ENCODE data around the gene BAMBI.

Gene BAMBI

GRCh38 chr10:28692050-28692449 lies 14.7 kb downstream of the BAMBI start:
- no peak overlapping the region for H3K4me2 ChIP-seq (ENCODE audit: low read length, poor library complexity, severe bottlenecking)
- no peak overlapping the region for H4K8ac ChIP-seq (ENCODE audit: low read length)
- H3K14ac ChIP-seq (ENCODE audit: low read length in 2 of 2), result no peak overlapping the region
- no peak overlapping the region for H2AFZ ChIP-seq (ENCODE audit: low read depth, low read length)
- no peaks in the 10 kb centered on the region for H3K79me1 ChIP-seq (replicated peaks; ENCODE audit: low read length, poor library complexity, severe bottlenecking)
- H3K18ac ChIP-seq (ENCODE audit: low read depth in 1 of 2, low read length in 2 of 2), result no peak overlapping the region
- H3K27me3 ChIP-seq (ENCODE audit: control insufficient read depth in 1 of 2, insufficient read depth in 1 of 2, low read length in 2 of 2), result peaks cover 0 to 10% of the 10 kb centered on the region in 2 experiments
- H2BK12ac ChIP-seq (ENCODE audit: low read length in 2 of 2), result no peak overlapping the region
- 99% methylated on average over 2 of the region's 3 CpGs for WGBS
- no peaks in the 10 kb centered on the region for H3K4me1 ChIP-seq (ENCODE audit: control insufficient read depth, insufficient read depth, low read depth, low read length)
- no peaks in the 10 kb centered on the region for H3K36me3 ChIP-seq (ENCODE audit: control insufficient read depth in 1 of 2, insufficient read depth in 2 of 2, low read depth in 1 of 2, low read length in 2 of 2)
- no peak overlapping the region for H3K9ac ChIP-seq (ENCODE audit: low read length)
- no peak overlapping the region for H2BK5ac ChIP-seq (ENCODE audit: low read depth, low read length, poor library complexity, severe bottlenecking)
- H3K27ac ChIP-seq (ENCODE audit: low read length, poor library complexity, severe bottlenecking), result no peak overlapping the region
- DNase-seq, result no peak
- H2AK5ac ChIP-seq (ENCODE audit: low read length, severe bottlenecking), result no peak overlapping the region
- H4K91ac ChIP-seq (ENCODE audit: low read length), result no peak overlapping the region
- H2BK15ac ChIP-seq (ENCODE audit: low read depth, poor library complexity, severe bottlenecking), result no peak overlapping the region
- no peak overlapping the region for H2BK120ac ChIP-seq (ENCODE audit: low read depth, low read length)
- H3K4me3 ChIP-seq (ENCODE audit: insufficient read depth in 1 of 2, low read depth in 1 of 2, low read length in 2 of 2), result no peak overlapping the region
- no peaks in the 10 kb centered on the region for H3K9me3 ChIP-seq (ENCODE audit: control insufficient read depth, low read length)
- H3K4ac ChIP-seq (ENCODE audit: low read depth in 1 of 2, low read length in 2 of 2), result no peak overlapping the region
- H3K23ac ChIP-seq (ENCODE audit: low read length in 2 of 2), result no peak overlapping the region

DNA sequence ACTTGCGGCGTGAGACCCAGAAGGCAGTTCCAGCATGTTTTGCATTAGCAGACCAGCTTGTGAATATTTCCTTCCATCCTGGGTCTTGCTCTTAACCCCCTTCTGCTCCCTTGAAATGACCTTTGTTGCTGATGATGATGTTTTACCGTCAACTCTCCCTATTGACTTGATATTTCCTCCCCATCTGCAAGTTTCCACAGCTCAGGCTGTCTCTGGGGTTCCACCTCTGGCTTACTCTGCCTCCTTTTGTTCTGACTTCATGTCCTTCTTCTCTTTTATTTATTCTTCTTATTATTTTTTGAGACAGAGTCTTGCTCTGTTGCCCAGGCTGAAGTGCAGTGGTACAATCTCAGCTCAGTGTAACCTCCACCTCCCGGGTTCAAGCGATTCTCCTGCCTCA lies 17.2 kb downstream of the BAMBI start:
- Histone ChIP-seq H4K8ac (ENCODE audit: low read length) (no peak overlapping the region), H2BK15ac (ENCODE audit: low read depth, poor library complexity, severe bottlenecking) (no peak overlapping the region), H3K27ac (ENCODE audit: low read length, poor library complexity, severe bottlenecking) (no peak overlapping the region), H3K23ac (ENCODE audit: low read length in 2 of 2) (no peak overlapping the region), H2BK5ac (ENCODE audit: low read depth, low read length, poor library complexity, severe bottlenecking) (no peak overlapping the region), H3K36me3 (ENCODE audit: control insufficient read depth in 1 of 2, insufficient read depth in 2 of 2, low read depth in 1 of 2, low read length in 2 of 2) (no peaks in the 10 kb centered on the region), H3K79me1 (replicated peaks; ENCODE audit: low read length, poor library complexity, severe bottlenecking) (no peaks in the 10 kb centered on the region), H3K18ac (ENCODE audit: low read depth in 1 of 2, low read length in 2 of 2) (no peak overlapping the region), H2AK5ac (ENCODE audit: low read length, severe bottlenecking) (no peak overlapping the region), H3K9me3 (ENCODE audit: control insufficient read depth, low read length) (no peaks in the 10 kb centered on the region), H3K4me3 (ENCODE audit: insufficient read depth in 1 of 2, low read depth in 1 of 2, low read length in 2 of 2) (no peak overlapping the region), H3K4ac (ENCODE audit: low read depth in 1 of 2, low read length in 2 of 2) (no peak overlapping the region), H2BK12ac (ENCODE audit: low read length in 2 of 2) (no peak overlapping the region), H3K4me1 (ENCODE audit: control insufficient read depth, insufficient read depth, low read depth, low read length) (no peaks in the 10 kb centered on the region), H2AFZ (ENCODE audit: low read depth, low read length) (no peak overlapping the region), H2BK120ac (ENCODE audit: low read depth, low read length) (no peak overlapping the region), H4K91ac (ENCODE audit: low read length) (no peak overlapping the region), H3K4me2 (ENCODE audit: low read length, poor library complexity, severe bottlenecking) (no peak overlapping the region), H3K27me3 (ENCODE audit: control insufficient read depth in 1 of 2, insufficient read depth in 1 of 2, low read length in 2 of 2) (peaks cover 0 to 10% of the 10 kb centered on the region in 2 experiments), H3K14ac (ENCODE audit: low read length in 2 of 2) (no peak overlapping the region), H3K9ac (ENCODE audit: low read length) (no peak overlapping the region)
- 94% methylated on average over 4 of the region's 5 CpGs for WGBS
- DNase-seq, result no peak

DNA sequence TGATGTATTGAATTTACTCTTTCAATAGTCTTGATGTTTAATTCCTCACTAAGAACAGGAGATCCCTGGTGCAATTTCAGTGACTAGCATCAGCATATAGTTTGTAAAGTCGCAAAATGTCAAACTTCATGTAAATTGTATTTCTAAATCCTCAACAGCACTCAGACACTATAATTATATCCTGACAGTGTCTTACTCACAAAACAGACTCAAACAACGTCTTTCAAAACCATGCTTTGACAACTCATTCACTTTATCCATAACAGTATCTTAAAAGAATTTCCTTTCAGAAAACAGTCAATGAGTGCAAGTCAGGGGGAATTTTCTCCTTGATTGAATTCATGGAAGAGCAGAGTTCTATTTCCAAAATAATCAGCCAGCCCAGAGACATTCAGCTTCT lies 20.8 kb downstream of the BAMBI start:
- H3K4me3 ChIP-seq (ENCODE audit: insufficient read depth in 1 of 2, low read depth in 1 of 2, low read length in 2 of 2), result no peak overlapping the region
- H2AFZ ChIP-seq (ENCODE audit: low read depth, low read length), result no peak overlapping the region
- H3K18ac ChIP-seq (ENCODE audit: low read depth in 1 of 2, low read length in 2 of 2), result no peak overlapping the region
- no peak overlapping the region for H3K4ac ChIP-seq (ENCODE audit: low read depth in 1 of 2, low read length in 2 of 2)
- no peak overlapping the region for H2BK120ac ChIP-seq (ENCODE audit: low read depth, low read length)
- H4K8ac ChIP-seq (ENCODE audit: low read length), result no peak overlapping the region
- H3K4me1 ChIP-seq (ENCODE audit: control insufficient read depth, insufficient read depth, low read depth, low read length), result no peaks in the 10 kb centered on the region
- no peak overlapping the region for H4K91ac ChIP-seq (ENCODE audit: low read length)
- no peaks in the 10 kb centered on the region for H3K36me3 ChIP-seq (ENCODE audit: control insufficient read depth in 1 of 2, insufficient read depth in 2 of 2, low read depth in 1 of 2, low read length in 2 of 2)
- H3K79me1 ChIP-seq (replicated peaks; ENCODE audit: low read length, poor library complexity, severe bottlenecking), result no peaks in the 10 kb centered on the region
- H2BK15ac ChIP-seq (ENCODE audit: low read depth, poor library complexity, severe bottlenecking), result no peak overlapping the region
- H3K4me2 ChIP-seq (ENCODE audit: low read length, poor library complexity, severe bottlenecking), result no peak overlapping the region
- no peak overlapping the region for H3K23ac ChIP-seq (ENCODE audit: low read length in 2 of 2)
- 90% methylated on average over 1 of the region's 2 CpGs for WGBS
- no peak overlapping the region for H2AK5ac ChIP-seq (ENCODE audit: low read length, severe bottlenecking)
- no peak overlapping the region for H3K27ac ChIP-seq (ENCODE audit: low read length, poor library complexity, severe bottlenecking)
- DNase-seq, result no peak
- H2BK5ac ChIP-seq (ENCODE audit: low read depth, low read length, poor library complexity, severe bottlenecking), result no peak overlapping the region
- H2BK12ac ChIP-seq (ENCODE audit: low read length in 2 of 2), result no peak overlapping the region
- H3K14ac ChIP-seq (ENCODE audit: low read length in 2 of 2), result no peak overlapping the region
- no peak overlapping the region for H3K9ac ChIP-seq (ENCODE audit: low read length)
- no peaks in the 10 kb centered on the region for H3K9me3 ChIP-seq (ENCODE audit: control insufficient read depth, low read length)
- H3K27me3 ChIP-seq (ENCODE audit: control insufficient read depth in 1 of 2, insufficient read depth in 1 of 2, low read length in 2 of 2), result no peaks in the 10 kb centered on the region

DNA sequence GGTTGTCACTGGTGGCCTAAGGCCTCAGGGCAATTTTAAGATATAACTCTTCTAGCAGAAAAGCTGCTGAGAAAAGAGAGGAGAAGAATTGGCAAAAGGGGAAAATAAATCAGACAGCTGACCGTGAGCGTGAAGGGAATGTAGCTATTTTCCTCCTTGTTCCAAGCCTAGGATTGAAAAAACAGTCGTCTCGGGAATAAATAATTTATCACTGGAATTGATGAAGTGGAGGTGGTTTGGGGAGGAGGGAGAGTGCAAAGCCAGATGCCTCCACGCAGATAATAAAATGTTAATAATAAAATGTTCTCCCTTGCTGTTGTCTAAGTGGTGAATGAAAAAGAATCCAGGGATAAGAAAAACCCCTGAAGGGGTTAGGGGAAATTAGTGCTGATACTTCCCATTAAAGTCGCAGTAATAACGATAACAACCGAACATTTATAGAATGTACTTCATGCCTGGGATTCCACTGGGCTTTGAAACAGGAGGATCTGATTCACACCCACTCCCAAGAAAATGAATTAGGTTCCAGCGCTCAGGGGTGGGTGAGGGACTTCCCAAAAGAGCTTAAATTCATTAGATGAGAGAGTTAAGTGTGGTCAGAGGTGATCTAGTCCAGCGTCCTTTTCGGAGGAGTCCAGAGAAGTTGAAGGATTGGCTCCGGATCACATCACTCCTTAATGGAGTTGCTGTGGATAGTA lies 27.3 kb downstream of the BAMBI start:
- no peak overlapping the region for H4K91ac ChIP-seq (ENCODE audit: low read length)
- no peak overlapping the region for H2AFZ ChIP-seq (ENCODE audit: low read depth, low read length)
- no peak overlapping the region for H3K4me2 ChIP-seq (ENCODE audit: low read length, poor library complexity, severe bottlenecking)
- no peak overlapping the region for H2AK5ac ChIP-seq (ENCODE audit: low read length, severe bottlenecking)
- no peak overlapping the region for H2BK12ac ChIP-seq (ENCODE audit: low read length in 2 of 2)
- no peak overlapping the region for H3K9ac ChIP-seq (ENCODE audit: low read length)
- no peak overlapping the region for H3K27ac ChIP-seq (ENCODE audit: low read length, poor library complexity, severe bottlenecking)
- H3K36me3 ChIP-seq (ENCODE audit: control insufficient read depth in 1 of 2, insufficient read depth in 2 of 2, low read depth in 1 of 2, low read length in 2 of 2), result no peaks in the 10 kb centered on the region
- no peak overlapping the region for H2BK120ac ChIP-seq (ENCODE audit: low read depth, low read length)
- H3K27me3 ChIP-seq (ENCODE audit: control insufficient read depth in 1 of 2, insufficient read depth in 1 of 2, low read length in 2 of 2), result peaks cover 0 to 13% of the 10 kb centered on the region in 2 experiments
- H3K9me3 ChIP-seq (ENCODE audit: control insufficient read depth, low read length), result no peaks in the 10 kb centered on the region
- no peak overlapping the region for H2BK15ac ChIP-seq (ENCODE audit: low read depth, poor library complexity, severe bottlenecking)
- H3K4me1 ChIP-seq (ENCODE audit: control insufficient read depth, insufficient read depth, low read depth, low read length), result no peaks in the 10 kb centered on the region
- H3K23ac ChIP-seq (ENCODE audit: low read length in 2 of 2), result no peak overlapping the region
- no peak overlapping the region for H3K4me3 ChIP-seq (ENCODE audit: insufficient read depth in 1 of 2, low read depth in 1 of 2, low read length in 2 of 2)
- WGBS, result 76% methylated on average over 12 of the region's 12 CpGs
- no peak overlapping the region for H4K8ac ChIP-seq (ENCODE audit: low read length)
- H3K14ac ChIP-seq (ENCODE audit: low read length in 2 of 2), result no peak overlapping the region
- DNase-seq, result no peak
- H2BK5ac ChIP-seq (ENCODE audit: low read depth, low read length, poor library complexity, severe bottlenecking), result no peak overlapping the region
- H3K18ac ChIP-seq (ENCODE audit: low read depth in 1 of 2, low read length in 2 of 2), result no peak overlapping the region
- no peaks in the 10 kb centered on the region for H3K79me1 ChIP-seq (replicated peaks; ENCODE audit: low read length, poor library complexity, severe bottlenecking)
- no peak overlapping the region for H3K4ac ChIP-seq (ENCODE audit: low read depth in 1 of 2, low read length in 2 of 2)
